CD4-positive, alpha-beta T cell treated with Interleukin-2 at 100 ng/mL for 4 hours (primary cell): ENCODE data around the gene IQSEC1.
"Not testable (repeated sequence)": the region's sequence is repeated elsewhere in the genome, so short reads cannot be mapped to it uniquely, and the experiment has no call there.

Source experiments
- DNase-seq: peaks from one replicate; pipeline ENCODE4 v3.0.0-alpha.2; 2020; ENCODE audit warnings: low spot score

Gene IQSEC1

GRCh38 chr3:12869035-12869621, 204.1 kb downstream of the IQSEC1 start:
- DNase-seq = no peak

GRCh38 chr3:12868039-12869034, 204.9 kb downstream of the IQSEC1 start:
- peak; percentile 62 for DNase-seq

- DNase-seq = no peak
Observed at GRCh38 chr3:12866836-12867235, 206.4 kb downstream of the IQSEC1 start.

- no peak for DNase-seq
Observed at GRCh38 chr3:12865271-12865670, 208.0 kb downstream of the IQSEC1 start.

GRCh38 chr3:12862387-12862786, 210.8 kb downstream of the IQSEC1 start:
- DNase-seq = no peak

DNA sequence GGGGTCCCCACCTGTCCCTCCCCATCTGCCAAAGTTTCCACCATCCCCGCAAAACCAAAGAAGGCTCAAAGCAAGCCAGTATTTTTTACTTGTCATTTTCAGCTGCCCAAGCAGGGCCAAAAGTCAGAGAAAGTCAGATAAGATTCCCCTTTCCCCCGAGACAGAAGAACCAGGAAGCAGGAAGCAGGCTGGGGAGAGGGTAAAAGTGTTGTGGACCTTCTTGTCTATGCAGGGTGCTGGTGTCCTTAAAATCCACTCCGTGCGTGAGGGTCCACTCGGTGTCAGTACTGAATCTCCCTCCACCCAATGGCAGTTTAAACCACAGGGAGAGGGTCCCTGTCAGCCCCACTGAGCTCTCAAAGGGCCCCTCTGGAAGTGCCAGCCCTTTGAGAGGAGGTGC, 211.6 kb downstream of the IQSEC1 start:
- DNase-seq = no peak

- DNase-seq = no peak
Observed at GRCh38 chr3:12859840-12860239, 213.4 kb downstream of the IQSEC1 start.

DNA sequence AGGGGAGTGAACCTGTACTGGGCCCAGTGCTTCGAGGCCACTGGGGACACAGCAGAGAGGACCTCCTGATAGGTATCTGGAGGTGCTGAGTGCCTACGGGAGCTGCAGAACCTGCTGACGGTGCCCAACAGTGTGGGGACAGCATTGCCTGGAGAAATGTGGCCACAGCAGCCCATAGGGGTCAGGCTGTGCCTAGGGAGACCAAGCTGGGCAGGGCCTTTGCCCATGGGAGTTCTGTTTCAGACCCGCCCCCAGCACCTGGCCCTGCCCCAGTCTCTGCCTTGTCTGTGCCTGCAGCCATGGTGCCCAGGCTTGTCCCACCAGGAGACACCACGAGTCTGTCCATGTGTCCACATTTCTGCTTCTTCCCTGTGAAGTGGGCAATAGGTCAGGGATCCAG, 216.6 kb downstream of the IQSEC1 start:
- DNase-seq = no peak

- no peak for DNase-seq
Observed at GRCh38 chr3:12854565-12854964, 218.7 kb downstream of the IQSEC1 start.

DNA sequence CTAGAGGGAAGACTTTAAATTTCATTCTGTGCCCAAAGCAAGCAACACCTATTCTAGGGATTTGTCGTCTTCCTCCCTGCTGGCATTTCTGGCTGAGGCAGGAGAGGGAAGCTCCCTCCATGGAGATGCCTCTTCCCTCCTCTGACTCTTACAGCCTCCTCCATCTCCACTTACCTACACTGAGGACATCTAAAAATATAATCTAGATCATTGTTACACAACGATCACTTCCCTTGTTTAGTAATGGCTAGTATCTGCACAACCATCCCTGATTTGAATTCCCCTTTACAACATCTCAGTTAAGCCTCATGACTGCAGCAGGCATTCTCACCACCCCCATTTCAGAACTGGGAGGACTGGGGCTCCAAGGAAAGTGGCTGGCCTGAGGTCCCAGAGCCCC, 219.4 kb downstream of the IQSEC1 start:
- DNase-seq = not testable (repeated sequence)

GRCh38 chr3:12852201-12852600, 221.0 kb downstream of the IQSEC1 start:
- no peak for DNase-seq
